H7 (cell line): Measurements from ENCODE around the gene AGFG2. TPM values are rescaled to one million over a fixed set of nuclear protein-coding genes. Genes with fewer than 3 reads are reported as not detected.
A peak's percentile ranks its signal among the peaks of the same experiment; 100 is the strongest.

Experiments
- DNase-seq: peaks from one replicate; pipeline ENCODE4 v3.0.0; 2012
- H3K27me3 ChIP-seq: 2 replicates; pipeline ENCODE4 v1.6.0; 2011; ENCODE audit warnings: mild to moderate bottlenecking, low read length; ENCODE audit not compliant: control insufficient read depth, insufficient read depth
- H3K36me3 ChIP-seq: replicated peaks from 2 replicates; pipeline ENCODE4 v1.5.1; 2011; ENCODE audit warnings: low read length; ENCODE audit not compliant: control insufficient read depth, insufficient read depth
- H3K4me3 ChIP-seq: 2 replicates; pipeline ENCODE4 v1.5.1; 2011; ENCODE audit warnings: low read depth, mild to moderate bottlenecking, control low read depth, low read length, moderate library complexity; ENCODE audit not compliant: insufficient read depth
- total RNA-seq: library from RNA; depleted of rRNA; stranded (reverse); fragments of >200 nt; shearing (Covaris generic); gene quantifications from 2 replicates; pipeline ENCODE4 v1.2.3, GENCODE V29; 2014

AGFG2 gene
- total RNA-seq, 1 experiment from 2014 or later: 4.9 TPM

GRCh38 chr7:100590077-100590737 is 51.2 kb downstream of the AGFG2 start:
- peak overlapping the region; percentile 39 for H3K4me3 ChIP-seq

DNA sequence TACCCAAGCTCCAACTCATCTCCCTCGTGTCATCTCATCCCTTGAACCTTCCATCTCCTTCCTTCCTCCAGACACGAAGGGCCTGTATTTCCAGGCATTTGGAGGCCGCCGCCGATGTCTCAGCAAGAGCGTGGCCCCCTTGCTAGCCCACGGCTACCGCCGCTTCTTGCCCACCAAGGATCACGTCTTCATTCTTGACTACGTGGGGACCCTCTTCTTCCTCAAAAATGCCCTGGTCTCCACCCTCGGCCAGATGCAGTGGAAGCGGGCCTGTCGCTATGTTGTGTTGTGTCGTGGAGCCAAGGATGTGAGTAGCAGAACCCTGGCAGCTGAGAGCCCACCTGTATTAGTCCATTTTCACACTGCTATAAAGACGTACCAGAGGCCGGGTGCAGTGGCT is 52.6 kb downstream of the AGFG2 start:
- no peak overlapping the region for H3K4me3 ChIP-seq
- H3K27me3 ChIP-seq: peaks cover 16% of the 10 kb centered on the region
- H3K36me3 ChIP-seq: peaks cover 4% of the 10 kb centered on the region
- DNase-seq: no peak

More at GRCh38 chr7:100590077-100590737, 51.2 kb downstream of the AGFG2 start:
- DNase-seq: no peak
- Histone ChIP-seq H3K27me3 (peaks cover 16% of the 10 kb centered on the region), H3K36me3 (no peaks in the 10 kb centered on the region; the same call in 1 of the 2 replicates)

- Histone ChIP-seq H3K27me3 (peaks cover 15% of the 10 kb centered on the region), H3K4me3 (no peak overlapping the region), H3K36me3 (peaks cover 7% of the 10 kb centered on the region)
- DNase-seq: peak; percentile 10
These were observed 56.2 kb downstream of the AGFG2 start for GRCh38 chr7:100595188-100595587.

DNA sequence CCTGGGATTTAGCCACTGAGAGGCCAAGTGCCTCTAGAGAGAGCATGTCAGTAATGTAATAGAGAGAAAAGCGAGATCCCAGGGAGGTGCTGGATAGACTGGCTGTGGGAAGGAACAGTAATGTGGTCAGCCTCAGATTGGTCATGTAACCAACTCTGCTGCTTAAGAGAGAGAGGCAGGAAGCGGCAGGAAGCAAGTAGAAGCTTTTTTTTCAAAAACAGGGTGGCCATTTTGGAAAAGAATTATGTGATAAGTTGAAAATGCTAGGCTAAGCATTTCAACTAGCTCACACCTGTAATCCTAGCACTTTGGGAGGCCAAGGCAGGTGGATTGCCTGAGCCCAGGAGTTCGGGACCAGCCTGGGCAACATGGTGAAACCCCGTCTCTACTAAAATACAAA is 59.4 kb downstream of the AGFG2 start:
- Histone ChIP-seq H3K27me3 (no peaks in the 10 kb centered on the region), H3K36me3 (peaks cover 7% of the 10 kb centered on the region), H3K4me3 (no peak overlapping the region)
- DNase-seq: peak; percentile 6

- Histone ChIP-seq H3K36me3 (peaks cover 7% of the 10 kb centered on the region), H3K27me3 (peaks cover 2% of the 10 kb centered on the region)
These were observed 61.1 kb downstream of the AGFG2 start for GRCh38 chr7:100599911-100600729.

GRCh38 chr7:100600730-100601038 is 61.7 kb downstream of the AGFG2 start:
- Histone ChIP-seq H3K36me3 (peaks cover 7% of the 10 kb centered on the region), H3K4me3 (no peak overlapping the region), H3K27me3 (peaks cover 8% of the 10 kb centered on the region)
- DNase-seq: no peak

More at GRCh38 chr7:100599911-100600729, 61.1 kb downstream of the AGFG2 start:
- no peak overlapping the region for H3K4me3 ChIP-seq
- peak; percentile 71 for DNase-seq

GRCh38 chr7:100602889-100603725 is 64.1 kb downstream of the AGFG2 start:
- Histone ChIP-seq H3K27me3 (peaks cover 16% of the 10 kb centered on the region), H3K4me3 (peak overlapping the region; percentile 69), H3K36me3 (peaks cover 6% of the 10 kb centered on the region)
- peak; percentile 91 for DNase-seq

DNA sequence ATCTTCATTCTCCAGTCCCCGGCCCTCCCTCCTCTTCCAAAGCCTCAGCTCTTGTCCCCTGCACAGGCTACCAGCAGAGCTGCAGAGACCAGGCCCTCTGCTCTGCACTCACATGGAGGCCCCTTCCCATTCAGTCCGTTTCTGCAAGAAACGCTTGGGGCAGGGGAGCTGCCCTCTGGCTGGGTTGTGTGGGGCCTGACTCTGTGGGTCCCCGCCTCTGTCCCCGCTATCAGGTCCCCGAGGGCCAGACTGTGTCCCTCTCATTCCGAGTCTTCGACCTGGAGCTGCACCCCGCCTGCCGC is 64.7 kb downstream of the AGFG2 start:
- DNase-seq: no peak
- H3K36me3 ChIP-seq: peaks cover 2% of the 10 kb centered on the region
- H3K4me3 ChIP-seq: peak overlapping the region; percentile 69
- peaks cover 16% of the 10 kb centered on the region for H3K27me3 ChIP-seq

DNA sequence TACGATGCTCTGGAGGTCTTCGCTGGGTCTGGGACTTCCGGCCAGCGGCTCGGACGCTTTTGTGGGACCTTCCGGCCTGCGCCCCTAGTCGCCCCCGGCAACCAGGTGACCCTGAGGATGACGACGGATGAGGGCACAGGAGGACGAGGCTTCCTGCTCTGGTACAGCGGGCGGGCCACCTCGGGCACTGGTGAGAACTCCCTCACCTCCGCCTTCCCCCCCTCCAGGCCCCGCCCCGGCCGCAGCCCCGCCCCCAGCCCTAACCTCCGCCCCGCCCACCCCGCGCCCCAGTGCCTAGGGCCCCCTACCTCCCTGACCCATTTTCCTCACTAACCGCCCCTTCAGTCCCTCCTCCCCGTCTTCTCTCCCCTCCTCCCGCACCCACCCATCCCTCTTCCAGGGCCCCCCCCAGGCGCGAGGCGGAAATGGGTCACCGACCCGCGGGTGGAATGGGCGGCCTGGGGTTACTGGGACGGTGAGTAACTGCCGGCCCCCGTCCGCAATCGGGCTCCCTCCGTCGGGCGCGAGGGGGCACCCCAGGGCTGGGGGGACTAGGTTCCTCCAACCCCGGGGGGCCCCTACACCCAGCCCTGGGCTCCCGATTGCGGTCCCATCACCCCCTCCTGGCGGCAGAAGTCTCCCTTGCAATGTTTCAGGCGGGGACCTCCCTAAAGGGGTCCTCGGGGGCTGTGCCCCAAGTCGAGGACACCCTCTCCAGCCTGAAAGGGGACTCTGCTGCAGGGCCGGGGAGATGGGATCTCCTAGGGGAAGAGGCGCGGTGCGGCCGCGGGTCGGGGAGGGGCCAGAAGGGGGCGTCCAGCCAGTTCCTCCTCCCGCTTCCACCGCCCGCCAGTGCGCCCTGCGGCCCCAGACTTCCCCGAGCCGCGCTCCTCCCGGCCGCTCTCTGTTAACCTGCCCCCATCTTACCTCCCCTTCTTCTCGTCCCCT is 65.3 kb downstream of the AGFG2 start:
- H3K4me3 ChIP-seq: peak overlapping the region; percentile 69
- peaks cover 2% of the 10 kb centered on the region for H3K36me3 ChIP-seq
- peaks cover 16% of the 10 kb centered on the region for H3K27me3 ChIP-seq
- peak; percentile 99 for DNase-seq

GRCh38 chr7:100604976-100605911 is 66.2 kb downstream of the AGFG2 start:
- H3K36me3 ChIP-seq: peaks cover 2% of the 10 kb centered on the region

DNA sequence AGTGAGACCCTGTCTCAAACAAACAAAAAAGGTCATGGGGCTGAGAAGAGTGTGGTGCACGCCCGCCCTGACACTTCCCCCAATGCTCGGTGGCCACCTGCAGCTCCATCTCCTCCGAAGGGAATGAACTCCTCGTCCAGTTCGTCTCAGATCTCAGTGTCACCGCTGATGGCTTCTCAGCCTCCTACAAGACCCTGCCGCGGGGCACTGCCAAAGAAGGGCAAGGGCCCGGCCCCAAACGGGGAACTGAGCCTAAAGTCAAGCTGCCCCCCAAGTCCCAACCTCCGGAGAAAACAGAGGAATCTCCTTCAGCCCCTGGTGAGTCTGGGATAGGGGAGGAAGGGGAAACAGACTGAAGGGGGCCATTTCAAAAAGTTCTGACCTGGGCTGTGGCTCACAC is 67.3 kb downstream of the AGFG2 start:
- no peak overlapping the region for H3K4me3 ChIP-seq
- peaks cover 16% of the 10 kb centered on the region for H3K27me3 ChIP-seq
- peak; percentile 25 for DNase-seq
- peaks cover 2% of the 10 kb centered on the region for H3K36me3 ChIP-seq

More at GRCh38 chr7:100604976-100605911, 66.2 kb downstream of the AGFG2 start:
- DNase-seq: peak; percentile 91
- H3K4me3 ChIP-seq: peak overlapping the region; percentile 69
- peaks cover 16% of the 10 kb centered on the region for H3K27me3 ChIP-seq

DNA sequence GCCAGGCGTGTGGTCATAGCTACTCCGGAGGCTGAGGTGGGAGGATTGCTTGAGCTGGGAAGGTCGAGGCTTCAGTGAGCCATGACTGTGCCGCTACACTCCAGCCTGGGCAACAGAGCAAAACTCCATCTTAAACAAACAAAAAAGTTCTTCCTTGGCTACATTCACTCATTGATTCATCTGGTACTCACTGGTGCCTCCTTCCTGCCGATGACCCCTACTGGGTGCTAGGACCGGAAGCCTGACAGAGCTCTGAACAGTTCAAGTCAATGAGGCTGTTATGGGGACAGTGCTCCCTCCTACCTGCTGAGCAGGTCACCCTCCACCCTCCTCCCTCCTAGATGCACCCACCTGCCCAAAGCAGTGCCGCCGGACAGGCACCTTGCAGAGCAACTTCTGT is 68.1 kb downstream of the AGFG2 start:
- Histone ChIP-seq H3K27me3 (peaks cover 16% of the 10 kb centered on the region), H3K36me3 (peaks cover 2% of the 10 kb centered on the region), H3K4me3 (no peak overlapping the region)
- DNase-seq: peak; percentile 20

DNA sequence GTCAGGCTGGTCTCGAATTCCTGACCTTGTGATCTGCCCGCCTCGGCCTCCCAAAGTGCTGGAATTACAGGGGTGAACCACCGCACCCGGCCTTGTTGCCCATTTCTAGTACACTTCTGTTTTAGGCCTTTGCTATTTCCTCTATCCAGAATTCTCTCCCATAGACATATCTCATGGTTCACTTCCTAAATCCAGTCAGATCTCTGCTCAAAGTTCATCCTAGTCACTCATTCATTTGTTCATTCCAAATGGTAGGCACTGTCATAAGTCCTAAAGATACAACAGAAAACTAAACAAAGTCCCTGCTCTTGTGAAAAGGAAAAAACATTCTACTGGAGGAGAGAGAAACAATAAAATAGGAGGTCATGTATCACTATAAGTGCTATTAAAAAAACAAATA is 71.0 kb downstream of the AGFG2 start:
- H3K4me3 ChIP-seq: no peak overlapping the region
- peaks cover 2% of the 10 kb centered on the region for H3K36me3 ChIP-seq
- peaks cover 20% of the 10 kb centered on the region for H3K27me3 ChIP-seq
- DNase-seq: no peak
